ENCODE data around the gene GYPC. TPM values are rescaled to one million over a fixed set of nuclear protein-coding genes. Genes with fewer than 3 reads are reported as not detected.
A peak's percentile ranks its signal among the peaks of the same experiment; 100 is the strongest.

The GYPC gene
- total and polyA plus RNA-seq, 8 donors, result 13.0 to 75.4 (median 22.8) TPM

DNA sequence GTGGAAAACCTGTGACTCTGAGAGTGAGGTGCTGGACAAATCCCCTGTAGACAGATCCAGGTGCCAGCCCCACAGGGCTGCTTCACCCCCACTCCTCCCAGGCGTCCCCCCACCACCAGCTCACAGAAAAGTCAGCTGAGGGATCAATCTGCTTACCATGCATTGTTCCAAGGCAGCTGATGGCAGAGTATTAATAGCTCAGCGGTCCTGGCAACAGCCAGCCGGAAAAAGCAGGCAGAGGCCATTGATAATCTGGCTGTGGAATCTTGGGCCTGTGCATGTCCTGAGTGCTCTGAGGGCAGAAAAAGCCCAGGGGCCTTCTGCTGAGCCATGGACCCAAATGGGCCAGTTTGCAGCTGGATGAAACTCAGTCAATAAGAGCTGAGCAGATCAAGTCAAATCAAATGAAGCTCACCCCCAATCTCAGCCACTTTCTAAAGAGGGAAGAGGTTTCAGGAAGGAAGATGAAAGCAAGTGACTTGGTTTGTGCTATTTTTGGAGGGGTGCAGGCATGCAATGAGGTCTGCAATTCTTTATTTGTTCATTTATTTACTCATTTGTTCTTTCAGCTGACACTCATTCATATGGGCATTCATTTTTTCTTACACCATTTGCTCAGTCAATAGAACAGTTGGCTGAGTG, 63.4 kb downstream of the GYPC start:
- no peak for DNase-seq

DNA sequence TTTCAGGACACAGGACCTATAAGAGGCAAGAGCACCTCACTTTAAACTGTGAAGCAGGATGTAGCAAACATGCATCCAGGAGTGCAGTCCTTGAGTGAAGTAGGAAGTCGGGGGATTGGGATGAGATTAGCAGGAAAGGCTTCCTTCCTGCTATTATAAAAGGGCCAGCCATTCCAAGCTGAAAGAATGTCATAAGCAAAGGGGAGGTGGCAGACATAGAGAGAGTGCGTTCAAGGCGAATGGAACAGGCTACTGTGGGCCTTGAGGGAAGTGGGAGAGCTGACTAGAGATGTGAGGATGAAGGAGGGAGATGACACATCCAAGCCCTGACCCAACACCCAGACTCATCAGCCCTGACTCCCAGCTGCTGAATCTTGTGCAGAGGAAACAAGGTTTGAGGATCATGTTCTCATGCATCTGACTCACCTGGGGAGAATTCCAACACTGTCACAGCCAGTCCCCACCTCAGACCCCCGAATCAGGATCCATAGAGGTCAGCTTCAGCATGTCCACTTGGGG, 63.9 kb downstream of the GYPC start:
- WGBS, 2 donors, result 40 to 62% methylated on average over 4 of the region's 4 CpGs
- no peak overlapping the region for H3K4me3 ChIP-seq
- no peaks in the 10 kb centered on the region for H3K4me1 ChIP-seq
- intact Hi-C loops (cut with DNase I), result no loop called here
- TF ChIP-seq, protein P1, sequence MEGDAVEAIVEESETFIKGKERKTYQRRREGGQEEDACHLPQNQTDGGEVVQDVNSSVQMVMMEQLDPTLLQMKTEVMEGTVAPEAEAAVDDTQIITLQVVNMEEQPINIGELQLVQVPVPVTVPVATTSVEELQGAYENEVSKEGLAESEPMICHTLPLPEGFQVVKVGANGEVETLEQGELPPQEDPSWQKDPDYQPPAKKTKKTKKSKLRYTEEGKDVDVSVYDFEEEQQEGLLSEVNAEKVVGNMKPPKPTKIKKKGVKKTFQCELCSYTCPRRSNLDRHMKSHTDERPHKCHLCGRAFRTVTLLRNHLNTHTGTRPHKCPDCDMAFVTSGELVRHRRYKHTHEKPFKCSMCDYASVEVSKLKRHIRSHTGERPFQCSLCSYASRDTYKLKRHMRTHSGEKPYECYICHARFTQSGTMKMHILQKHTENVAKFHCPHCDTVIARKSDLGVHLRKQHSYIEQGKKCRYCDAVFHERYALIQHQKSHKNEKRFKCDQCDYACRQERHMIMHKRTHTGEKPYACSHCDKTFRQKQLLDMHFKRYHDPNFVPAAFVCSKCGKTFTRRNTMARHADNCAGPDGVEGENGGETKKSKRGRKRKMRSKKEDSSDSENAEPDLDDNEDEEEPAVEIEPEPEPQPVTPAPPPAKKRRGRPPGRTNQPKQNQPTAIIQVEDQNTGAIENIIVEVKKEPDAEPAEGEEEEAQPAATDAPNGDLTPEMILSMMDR (IDR thresholded peaks at IDR 0.05), result no peak
- H3K9me3 ChIP-seq, result no peaks in the 10 kb centered on the region
- DNase-seq (no peak), FAIRE-seq (no peak), ATAC-seq (peak in 2 of 4 donors; percentile 56 to 61)
- H3K36me3 ChIP-seq, result no peaks in the 10 kb centered on the region
- H3K27me3 ChIP-seq, result no peaks in the 10 kb centered on the region
- no peak overlapping the region for H3K27ac ChIP-seq

More for the DNA sequence above, 63.4 kb downstream of the GYPC start:
- ATAC-seq (peak in 3 of 4 donors; percentile 31 to 47 (median 46)), FAIRE-seq (no peak)
- no peaks in the 10 kb centered on the region for H3K4me1 ChIP-seq
- H3K36me3 ChIP-seq, result no peaks in the 10 kb centered on the region
- no peaks in the 10 kb centered on the region for H3K9me3 ChIP-seq
- TF ChIP-seq, protein P1 (IDR thresholded peaks at IDR 0.05), result no peak
- 60 to 71% methylated on average over 3 of the region's 3 CpGs for WGBS, 2 donors
- no peak overlapping the region for H3K27ac ChIP-seq
- no peak overlapping the region for H3K4me3 ChIP-seq
- H3K27me3 ChIP-seq, result no peaks in the 10 kb centered on the region
- intact Hi-C loops (cut with DNase I), result no loop called here

- Histone ChIP-seq H3K27ac (no peak overlapping the region), H3K27me3 (no peaks in the 10 kb centered on the region), H3K4me1 (no peaks in the 10 kb centered on the region), H3K4me3 (no peak overlapping the region), H3K36me3 (no peaks in the 10 kb centered on the region), H3K9me3 (no peaks in the 10 kb centered on the region)
- DNase-seq, result no peak
- FAIRE-seq, result no peak
- TF ChIP-seq, protein P1 (IDR thresholded peaks at IDR 0.05), result no peak
- intact Hi-C loops (cut with DNase I), result no loop called here
- WGBS, 2 donors, result 91 to 98% methylated on average over 2 of the region's 2 CpGs
- no peak for ATAC-seq
Observed at GRCh38 chr2:126720638-126721037, 64.7 kb downstream of the GYPC start.

GRCh38 chr2:126722081-126722480, 66.1 kb downstream of the GYPC start:
- ATAC-seq (no peak), DNase-seq (no peak), FAIRE-seq (no peak)
- WGBS, 2 donors, result 56 to 64% methylated on average over 2 of the region's 2 CpGs
- Histone ChIP-seq H3K4me3 (no peak overlapping the region), H3K36me3 (no peaks in the 10 kb centered on the region), H3K27me3 (no peaks in the 10 kb centered on the region), H3K9me3 (no peaks in the 10 kb centered on the region), H3K4me1 (no peaks in the 10 kb centered on the region), H3K27ac (no peak overlapping the region)
- intact Hi-C loops (cut with DNase I), result no loop called here
- TF ChIP-seq, protein P1 (IDR thresholded peaks at IDR 0.05), result no peak

- WGBS, 2 donors, result 46 to 48% methylated on average over 4 of the region's 4 CpGs
- ATAC-seq, result no peak
- no peaks in the 10 kb centered on the region for H3K4me1 ChIP-seq
- H3K4me3 ChIP-seq, result no peak overlapping the region
- no peaks in the 10 kb centered on the region for H3K9me3 ChIP-seq
- no peak overlapping the region for H3K27ac ChIP-seq
- no peaks in the 10 kb centered on the region for H3K36me3 ChIP-seq
- TF ChIP-seq, protein P1 (IDR thresholded peaks at IDR 0.05), result no peak
- no peak for DNase-seq
- H3K27me3 ChIP-seq, result no peaks in the 10 kb centered on the region
- no peak for FAIRE-seq
- intact Hi-C loops (cut with DNase I), result no loop called here
Observed at GRCh38 chr2:126722546-126722945, 66.6 kb downstream of the GYPC start.

Measured in pancreas (tissue), 10 donors.